Stimulated activated CD4-positive, alpha-beta T cell treated with anti-CD3 and anti-CD28 coated beads, Interleukin-12 subunit alpha, Interleukin-12 subunit beta, amount 100 ng/mL, for 48 hours (primary cell): ENCODE measurements around the gene C11orf86.

Experiments used
- DNase-seq, 3 donors: peaks; one replicate each; pipeline ENCODE4 v3.0.0-alpha.2; 2020; ENCODE audit warnings: low read depth in 2 of 3, low spot score in 1 of 3

The C11orf86 gene

GRCh38 chr11:67022961-67023956 lies 48.2 kb downstream of the C11orf86 start, which contains the start of gene SYT12:
Gene SYT12, plus strand, starts transcription at chr11:67023134. Its CDS starts 7,011 bp downstream, at chr11:67030145.
- DNase-seq = no peak

DNA sequence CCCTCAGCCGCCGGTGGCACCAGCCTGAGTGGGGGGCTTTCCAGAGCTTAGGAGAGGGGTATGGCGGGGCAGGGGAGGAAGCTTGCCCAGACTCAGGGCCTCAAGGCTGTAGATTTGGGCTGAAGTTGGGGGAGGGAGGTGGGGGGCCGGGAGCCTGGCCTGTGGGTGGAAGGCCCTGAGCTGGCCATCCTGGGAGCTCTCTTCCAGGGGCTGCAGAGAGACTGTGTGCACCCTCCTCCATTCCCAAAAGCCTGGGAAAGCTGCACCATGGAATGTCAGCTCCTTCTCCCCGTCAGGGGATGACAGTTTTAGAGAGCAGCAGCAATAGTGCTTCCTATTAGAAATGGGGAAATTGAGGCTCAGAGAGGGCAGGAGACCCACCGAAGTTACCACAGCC lies 48.9 kb downstream of the C11orf86 start:
- DNase-seq = no peak

DNA sequence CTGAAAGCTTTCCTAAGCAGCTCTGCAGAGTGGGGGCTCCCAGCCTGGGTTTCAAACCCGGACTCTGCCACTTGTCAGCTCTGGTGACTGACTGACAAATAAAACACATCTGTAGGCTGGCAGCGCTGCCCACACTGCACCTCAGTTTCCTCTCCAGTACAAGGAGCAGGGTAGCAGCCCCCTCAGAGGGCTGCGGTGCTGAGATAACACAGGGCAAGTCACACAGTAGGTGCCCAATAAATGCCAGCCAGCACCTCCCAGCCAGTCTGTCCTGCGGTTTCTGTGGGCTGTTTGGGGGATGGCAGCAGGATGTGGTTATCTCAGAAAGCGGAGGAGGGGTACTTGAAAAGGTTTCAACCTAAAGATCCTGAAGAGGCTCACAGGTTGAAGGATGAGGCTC lies 49.3 kb downstream of the C11orf86 start:
- peak; percentile 32 to 55 (median 39) for DNase-seq

DNA sequence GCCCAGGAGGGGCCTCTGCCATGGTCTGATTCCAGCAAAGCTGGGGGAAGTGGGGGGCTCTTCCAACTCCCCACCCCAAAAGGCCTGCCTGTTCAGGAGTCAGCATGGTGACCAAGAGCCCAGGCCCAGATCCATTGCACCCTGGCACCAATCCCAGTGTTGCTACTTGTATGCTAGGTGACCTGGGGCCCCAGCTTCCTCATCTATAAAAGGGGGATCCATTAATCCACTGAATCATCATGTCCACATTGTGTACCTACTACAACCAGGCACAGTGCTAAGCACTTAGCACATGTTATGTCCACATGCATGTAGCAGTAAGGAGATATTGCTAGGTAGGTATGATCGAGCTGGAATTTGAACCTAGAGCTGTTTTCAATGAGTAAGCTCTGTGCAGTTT lies 49.9 kb downstream of the C11orf86 start:
- DNase-seq = no peak

- no peak for DNase-seq
These were observed 50.6 kb downstream of the C11orf86 start for GRCh38 chr11:67025750-67026149.
